Ascending aorta (tissue), 2 donors: Measurements from ENCODE around the gene RAB8B. TPM values are rescaled to one million over a fixed set of nuclear protein-coding genes. Genes with fewer than 3 reads are reported as not detected.
"Not testable (repeated sequence)": the region's sequence is repeated elsewhere in the genome, so short reads cannot be mapped to it uniquely, and the experiment has no call there.

Experiments used
- DNase-seq, 2 donors: peaks; one replicate each; pipeline ENCODE4 v3.0.0-alpha.2; 2019; ENCODE audit warnings: low spot score in 2 of 2
- H3K27ac ChIP-seq, 2 donors: fragments of 200-600 bp; sonication (generic); one replicate each; pipeline ENCODE4 v1.5.1; 2016 to 2017; ENCODE audit warnings: mild to moderate bottlenecking in 1 of 2
- H3K27me3 ChIP-seq: fragments of 200-600 bp; sonication (generic); one replicate; pipeline ENCODE4 v1.5.1; 2017
- H3K36me3 ChIP-seq, 2 donors: fragments of 200-600 bp; sonication (generic); one replicate each; pipeline ENCODE4 v1.5.1; 2016
- H3K4me1 ChIP-seq, 2 donors: fragments of 200-600 bp; sonication (generic); one replicate each; pipeline ENCODE4 v1.5.1; 2016 to 2017; ENCODE audit warnings: mild to moderate bottlenecking in 1 of 2
- H3K4me3 ChIP-seq, 2 donors: fragments of 200-600 bp; sonication (generic); one replicate each; pipeline ENCODE4 v1.5.1; 2016 to 2017; ENCODE audit warnings: mild to moderate bottlenecking in 1 of 2
- H3K9me3 ChIP-seq, 2 donors: fragments of 200-600 bp; sonication (generic); one replicate each; pipeline ENCODE4 v1.5.1; 2016
- intact Hi-C: fragments of 100-400 bp; cut with DNase I; formaldehyde crosslinking; loops from one replicate; pipeline ENCODE4 v1.15.1; 2023
- total RNA-seq: library from RNA; depleted of rRNA; stranded (reverse); fragments of >200 nt; gene quantifications from one replicate; pipeline ENCODE4 v1.1.0, GENCODE V29; 2016
- TF ChIP-seq, protein P1 (sequence below), 3 experiments: fragments of 200-600 bp in 2 of 3; fragments of 450-650 bp in 1 of 3; sonication (generic) in 2 of 3; IDR thresholded peaks; one replicate each; pipeline ENCODE4 v1.5.1; 2016 to 2019; ENCODE audit warnings: antibody characterized with exemption in 3 of 3, mild to moderate bottlenecking in 1 of 3, moderate library complexity in 1 of 3

Gene RAB8B
- total RNA-seq, 1 donor from 2014 or later = 25.1 TPM

DNA sequence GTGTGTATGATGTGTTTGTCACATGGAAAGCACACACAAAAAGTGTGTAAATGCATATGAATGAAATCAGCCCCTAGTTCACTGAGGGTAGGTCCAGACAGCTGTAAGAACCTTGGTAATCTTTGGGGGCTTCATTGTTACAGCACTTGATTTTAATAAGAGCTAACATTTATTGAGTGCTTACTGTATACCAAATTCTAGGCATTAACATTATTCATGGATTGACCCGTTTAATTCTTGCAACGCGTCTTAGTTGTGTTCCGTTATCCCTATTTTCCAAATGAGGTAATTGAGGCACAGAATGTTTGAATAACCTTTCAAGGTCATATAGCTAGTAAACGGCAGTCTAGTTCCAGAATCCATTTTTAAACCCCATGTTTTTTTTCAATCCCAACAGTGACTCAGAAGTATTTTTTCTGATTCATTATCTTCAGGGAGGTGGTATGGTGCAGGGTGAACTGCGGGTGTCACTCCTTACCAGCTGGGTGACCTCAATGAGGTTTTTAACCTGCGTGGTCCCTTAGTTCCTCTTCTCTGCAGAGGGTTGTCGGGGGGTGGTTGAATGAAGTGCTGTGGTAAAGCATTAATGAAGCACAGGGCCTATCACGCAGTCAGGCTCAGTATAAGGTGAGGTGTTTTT, 14.2 kb downstream of the RAB8B start:
- no peaks in the 10 kb centered on the region for H3K27me3 ChIP-seq

DNA sequence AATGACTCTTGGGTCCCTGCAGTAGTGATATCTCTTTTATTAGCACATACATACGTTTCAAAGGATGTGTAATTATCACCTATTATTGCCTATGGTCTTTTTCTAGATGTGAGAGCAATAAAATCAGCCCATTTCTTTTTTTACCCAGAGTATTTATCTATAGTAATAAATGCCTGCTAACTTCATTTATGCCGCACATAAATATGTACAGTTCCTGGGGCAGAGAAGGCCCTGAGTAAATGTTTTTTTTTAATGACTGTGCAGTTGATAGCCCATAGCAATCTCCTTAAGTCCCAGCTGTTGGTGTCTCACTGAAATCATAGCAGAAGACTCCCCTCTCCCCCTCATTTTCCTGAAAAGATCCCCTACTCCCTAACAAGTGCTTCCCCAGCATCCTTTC, 16.7 kb downstream of the RAB8B start:
- Histone ChIP-seq H3K27ac (no peak overlapping the region), H3K4me3 (no peak overlapping the region), H3K4me1 (peaks cover 0 to 2% of the 10 kb centered on the region in 2 donors), H3K27me3 (no peaks in the 10 kb centered on the region), H3K9me3 (no peaks in the 10 kb centered on the region), H3K36me3 (no peaks in the 10 kb centered on the region)
- intact Hi-C loops = no loop called here
- no peak for DNase-seq
- TF ChIP-seq, protein P1, sequence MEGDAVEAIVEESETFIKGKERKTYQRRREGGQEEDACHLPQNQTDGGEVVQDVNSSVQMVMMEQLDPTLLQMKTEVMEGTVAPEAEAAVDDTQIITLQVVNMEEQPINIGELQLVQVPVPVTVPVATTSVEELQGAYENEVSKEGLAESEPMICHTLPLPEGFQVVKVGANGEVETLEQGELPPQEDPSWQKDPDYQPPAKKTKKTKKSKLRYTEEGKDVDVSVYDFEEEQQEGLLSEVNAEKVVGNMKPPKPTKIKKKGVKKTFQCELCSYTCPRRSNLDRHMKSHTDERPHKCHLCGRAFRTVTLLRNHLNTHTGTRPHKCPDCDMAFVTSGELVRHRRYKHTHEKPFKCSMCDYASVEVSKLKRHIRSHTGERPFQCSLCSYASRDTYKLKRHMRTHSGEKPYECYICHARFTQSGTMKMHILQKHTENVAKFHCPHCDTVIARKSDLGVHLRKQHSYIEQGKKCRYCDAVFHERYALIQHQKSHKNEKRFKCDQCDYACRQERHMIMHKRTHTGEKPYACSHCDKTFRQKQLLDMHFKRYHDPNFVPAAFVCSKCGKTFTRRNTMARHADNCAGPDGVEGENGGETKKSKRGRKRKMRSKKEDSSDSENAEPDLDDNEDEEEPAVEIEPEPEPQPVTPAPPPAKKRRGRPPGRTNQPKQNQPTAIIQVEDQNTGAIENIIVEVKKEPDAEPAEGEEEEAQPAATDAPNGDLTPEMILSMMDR (IDR thresholded peaks at IDR 0.05) = no peak

More for the DNA sequence above, 14.2 kb downstream of the RAB8B start:
- Histone ChIP-seq H3K27ac (no peak overlapping the region), H3K4me1 (peaks cover 0 to 2% of the 10 kb centered on the region in 2 donors), H3K9me3 (no peaks in the 10 kb centered on the region), H3K4me3 (no peak overlapping the region), H3K36me3 (no peaks in the 10 kb centered on the region)
- DNase-seq = no peak
- TF ChIP-seq, protein P1 (IDR thresholded peaks at IDR 0.05) = no peak
- intact Hi-C loops = no loop called here

DNA sequence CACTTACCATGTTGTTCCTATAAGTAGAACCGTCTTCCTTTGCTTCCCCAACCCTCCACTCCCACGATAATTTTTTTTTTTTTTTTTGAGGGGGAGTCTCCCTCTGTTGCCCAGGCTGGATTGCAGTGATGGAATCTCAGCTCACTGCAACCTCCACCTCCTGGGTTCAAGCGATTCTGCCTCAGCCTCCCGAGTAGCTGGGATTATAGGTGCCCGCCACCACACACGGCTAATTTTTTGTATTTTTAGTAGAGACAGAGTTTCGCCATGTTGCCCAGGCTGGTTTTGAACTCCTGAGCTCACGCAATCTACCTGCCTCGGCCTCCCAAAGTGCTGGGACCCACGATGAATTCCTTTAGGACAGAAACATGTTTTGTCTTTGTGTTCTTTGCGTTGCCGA, 19.4 kb downstream of the RAB8B start:
- peaks cover 6 to 14% of the 10 kb centered on the region in 2 donors for H3K4me1 ChIP-seq
- DNase-seq, H3K36me3 ChIP-seq, H3K27ac ChIP-seq, H3K4me3 ChIP-seq, H3K9me3 ChIP-seq, intact Hi-C loops, H3K27me3 ChIP-seq: not testable (repeated sequence)

DNA sequence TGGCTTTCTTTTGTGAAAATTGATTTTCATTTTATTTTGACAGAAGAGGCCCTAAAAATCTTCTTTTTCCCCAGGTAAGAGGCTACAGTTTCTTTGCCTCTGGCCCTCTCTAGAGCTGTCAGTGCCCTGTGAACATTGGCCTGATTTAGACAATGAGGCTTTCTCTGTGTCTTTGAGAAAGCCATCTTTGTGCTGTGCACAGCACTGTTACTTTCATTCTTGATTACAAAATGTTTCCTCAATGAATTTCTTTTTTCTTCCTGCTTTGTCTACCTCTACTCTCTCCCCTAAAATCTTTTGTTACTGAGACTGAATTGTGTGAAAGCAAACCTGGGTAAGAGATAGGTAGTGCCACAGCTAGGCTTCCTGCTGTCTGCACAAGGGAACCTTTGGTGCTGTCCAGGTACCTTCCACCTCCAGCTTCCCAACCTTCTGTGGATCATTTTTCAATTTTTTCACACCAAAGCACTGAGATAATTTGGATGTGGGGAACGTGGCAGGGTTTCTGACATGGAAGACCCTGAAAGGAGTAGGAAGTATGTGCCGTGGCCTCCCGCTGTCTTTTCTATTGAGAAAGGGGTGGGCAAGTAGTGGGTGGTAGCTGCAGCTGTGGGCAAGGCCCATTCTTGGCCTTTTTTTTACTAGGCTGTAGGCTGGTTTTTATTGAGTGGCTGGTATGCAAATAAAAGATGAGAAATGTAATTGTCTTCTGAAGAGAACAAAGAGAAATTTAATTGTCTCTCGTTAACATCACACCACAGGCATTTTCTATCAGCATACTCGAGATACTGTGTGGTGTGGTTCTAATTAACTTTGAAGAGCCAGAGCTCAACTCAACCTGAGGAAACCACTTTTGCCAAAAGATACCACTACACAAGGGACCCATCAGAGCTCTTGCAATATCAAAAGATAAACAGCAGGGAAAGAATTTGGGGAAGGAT, 21.0 kb downstream of the RAB8B start:
- Histone ChIP-seq H3K9me3 (no peaks in the 10 kb centered on the region), H3K27ac (peak overlapping the region in 1 of 2 donors; percentile 6), H3K4me1 (peaks cover 6 to 14% of the 10 kb centered on the region in 2 donors), H3K36me3 (no peaks in the 10 kb centered on the region), H3K27me3 (no peaks in the 10 kb centered on the region), H3K4me3 (no peak overlapping the region)
- TF ChIP-seq, protein P1 (IDR thresholded peaks at IDR 0.05) = no peak
- DNase-seq = no peak
- intact Hi-C loops = no loop called here

DNA sequence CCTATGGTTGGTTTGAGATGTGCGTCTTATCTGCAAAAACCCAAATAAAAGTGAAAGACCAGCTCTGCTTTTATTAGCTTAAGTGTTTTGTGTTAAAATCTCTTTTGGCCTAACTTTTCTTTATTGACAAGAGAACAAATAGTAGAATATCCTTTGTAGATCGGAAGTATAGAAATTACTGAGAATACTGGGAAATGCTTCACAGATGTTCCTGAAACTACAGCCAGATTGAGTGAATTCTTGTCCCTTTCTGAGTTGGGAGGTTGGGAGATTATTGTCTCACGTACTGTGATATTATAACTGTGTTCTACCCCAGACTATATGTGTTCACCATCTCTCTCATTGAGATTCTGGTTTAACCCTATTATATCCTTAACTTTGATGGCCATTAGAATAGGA, 21.7 kb downstream of the RAB8B start:
- Histone ChIP-seq H3K9me3 (no peaks in the 10 kb centered on the region), H3K36me3 (no peaks in the 10 kb centered on the region), H3K4me1 (peaks cover 6 to 14% of the 10 kb centered on the region in 2 donors), H3K27me3 (no peaks in the 10 kb centered on the region), H3K27ac (peak overlapping the region in 1 of 2 donors; percentile 76), H3K4me3 (no peak overlapping the region)
- no peak for DNase-seq
- intact Hi-C loops = no loop called here
- TF ChIP-seq, protein P1 (IDR thresholded peaks at IDR 0.05) = no peak

DNA sequence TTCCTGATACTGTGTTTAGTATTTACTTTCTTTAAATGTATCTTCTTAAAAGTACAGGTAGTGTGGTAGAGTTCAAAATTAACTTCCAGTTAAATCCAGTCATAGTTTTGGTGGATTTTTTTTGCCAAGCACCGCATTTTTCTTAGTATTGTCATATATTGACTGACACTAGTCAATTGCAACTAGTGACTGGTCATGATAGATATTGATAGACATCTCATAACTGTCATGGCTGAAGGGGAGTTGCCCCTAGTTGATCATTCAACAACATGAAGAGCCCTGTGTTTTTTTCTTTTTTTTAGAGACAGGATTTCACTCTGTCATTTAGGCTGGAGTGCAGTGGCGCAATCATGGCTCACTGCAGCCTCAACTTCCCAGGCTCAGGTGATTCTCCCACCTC, 22.1 kb downstream of the RAB8B start:
- TF ChIP-seq, protein P1 (IDR thresholded peaks at IDR 0.05) = no peak
- Histone ChIP-seq H3K9me3 (no peaks in the 10 kb centered on the region), H3K4me1 (peaks cover 6 to 14% of the 10 kb centered on the region in 2 donors), H3K4me3 (no peak overlapping the region), H3K27me3 (no peaks in the 10 kb centered on the region), H3K27ac (peak overlapping the region; percentile 69 to 76), H3K36me3 (no peaks in the 10 kb centered on the region)
- intact Hi-C loops = no loop called here
- DNase-seq = no peak
